GM23338 (cell line): Measurements from ENCODE around the gene TMEM120B. TPM values are rescaled to one million over a fixed set of nuclear protein-coding genes. Genes with fewer than 3 reads are reported as not detected.

Source experiments
- ATAC-seq: fragments of 200-7000 bp; cut with Tn5 transposase; 3 replicates; pipeline ENCODE4 v1.9.1; 2020
- DNase-seq: peaks from one replicate; pipeline ENCODE4 v3.0.0-alpha.2; 2015; ENCODE audit warnings: low spot score
- H2AFZ ChIP-seq: fragments of 200-600 bp; sonication (generic); 2 replicates; pipeline ENCODE4 v1.8.0; 2016; ENCODE audit warnings: antibody characterized with exemption, mild to moderate bottlenecking, moderate library complexity
- H3F3A ChIP-seq: fragments of 200-600 bp; sonication (generic); replicated peaks from 2 replicates; pipeline ENCODE4 v1.8.0; 2017; ENCODE audit warnings: antibody characterized with exemption, mixed run types, low read depth
- H3K27ac ChIP-seq: fragments of 200-600 bp; sonication (generic); 2 replicates; pipeline ENCODE4 v1.6.1; 2016; ENCODE audit warnings: low read depth
- H3K27me3 ChIP-seq: fragments of 200-600 bp; sonication (generic); 2 replicates; pipeline ENCODE4 v1.8.0; 2016; ENCODE audit warnings: mild to moderate bottlenecking, mixed run types, moderate library complexity; ENCODE audit not compliant: insufficient read depth
- H3K36me3 ChIP-seq: fragments of 200-600 bp; sonication (generic); 2 replicates; pipeline ENCODE4 v1.8.0; 2016; ENCODE audit warnings: mild to moderate bottlenecking; ENCODE audit not compliant: insufficient read depth
- H3K4me1 ChIP-seq: fragments of 200-600 bp; sonication (generic); 2 replicates; pipeline ENCODE4 v1.8.0; 2016; ENCODE audit warnings: mild to moderate bottlenecking, moderate library complexity; ENCODE audit not compliant: insufficient read depth
- H3K4me2 ChIP-seq: fragments of 200-600 bp; sonication (generic); 2 replicates; pipeline ENCODE4 v1.7.1; 2017; ENCODE audit warnings: mixed run types
- H3K4me3 ChIP-seq: fragments of 200-600 bp; sonication (generic); 2 replicates; pipeline ENCODE4 v1.6.1; 2016; ENCODE audit warnings: mixed run types
- H3K79me2 ChIP-seq: fragments of 200-600 bp; sonication (generic); replicated peaks from 2 replicates; pipeline ENCODE4 v1.8.0; 2017; ENCODE audit warnings: mild to moderate bottlenecking; ENCODE audit not compliant: insufficient read depth
- H3K9me2 ChIP-seq: fragments of 200-600 bp; sonication (generic); 2 replicates; pipeline ENCODE4 v1.8.0; 2017; ENCODE audit not compliant: insufficient read depth
- H4K20me1 ChIP-seq: fragments of 200-600 bp; sonication (generic); replicated peaks from 2 replicates; pipeline ENCODE4 v1.8.0; 2017; ENCODE audit warnings: mild to moderate bottlenecking; ENCODE audit not compliant: insufficient read depth
- H3K27ac Mint-ChIP-seq: 2 replicates; pipeline ENCODE4 v1.8.0; 2020; ENCODE audit warnings: inconsistent platforms, mild to moderate bottlenecking, moderate library complexity, mixed read lengths
- H3K27me3 Mint-ChIP-seq: 3 replicates; pipeline ENCODE4 v1.8.0; 2022; ENCODE audit warnings: low read depth, mild to moderate bottlenecking, moderate library complexity, mixed read lengths, inconsistent platforms; ENCODE audit not compliant: insufficient read depth, poor library complexity
- H3K36me3 Mint-ChIP-seq: 3 replicates; pipeline ENCODE4 v1.8.0; 2021; ENCODE audit warnings: low read depth, mild to moderate bottlenecking, inconsistent platforms, moderate library complexity, mixed read lengths
- H3K4me1 Mint-ChIP-seq: 3 replicates; pipeline ENCODE4 v1.8.0; 2020; ENCODE audit warnings: mild to moderate bottlenecking, inconsistent platforms, mixed read lengths
- H3K4me3 Mint-ChIP-seq: 3 replicates; pipeline ENCODE4 v1.8.0; 2021; ENCODE audit warnings: moderate library complexity, mild to moderate bottlenecking, inconsistent platforms, mixed read lengths
- H3K9me3 Mint-ChIP-seq: 3 replicates; pipeline ENCODE4 v1.8.0; 2020; ENCODE audit warnings: moderate library complexity, mild to moderate bottlenecking, inconsistent platforms, mixed read lengths
- EZH2 ChIP-seq: fragments of 200-600 bp; sonication (generic); IDR thresholded peaks from one replicate; pipeline ENCODE4 v1.8.0; 2017; ENCODE audit warnings: antibody characterized with exemption, mild to moderate bottlenecking, low read depth; ENCODE audit not compliant: unreplicated experiment
- EZH2phosphoT487 ChIP-seq: fragments of 200-600 bp; sonication (generic); IDR thresholded peaks from one replicate; pipeline ENCODE4 v1.8.1; 2018; ENCODE audit warnings: antibody characterized with exemption; ENCODE audit not compliant: unreplicated experiment
- STAT1 ChIP-seq: IDR thresholded peaks from one replicate; pipeline ENCODE4 v1.6.1; 2016; ENCODE audit warnings: antibody characterized with exemption; ENCODE audit not compliant: unreplicated experiment
- ZNF331 ChIP-seq: fragments of 250-450 bp; sonication (Bioruptor Pico); IDR thresholded peaks from 2 replicates; pipeline ENCODE4 v1.5.0; 2020; ENCODE audit warnings: low read depth, mild to moderate bottlenecking, moderate library complexity
- polyA plus RNA-seq: library from polyadenylated mRNA; unstranded; fragments of >200 nt; fragmentation: Nextera tagmentation; extraction: Ambion mirVana; gene quantifications from 2 replicates; pipeline ENCODE4 v1.2.1, GENCODE V29; 2016
- total RNA-seq: library from RNA; depleted of rRNA; stranded (reverse); fragments of >200 nt; shearing (Covaris generic); gene quantifications from 2 replicates; pipeline ENCODE4 v1.2.3, GENCODE V29; 2014
- TF ChIP-seq, protein P1 (sequence below): fragments of 250-450 bp; sonication (Bioruptor Pico); IDR thresholded peaks from 2 replicates; pipeline ENCODE4 v1.5.0; 2020; ENCODE audit warnings: mild to moderate bottlenecking, moderate library complexity

The TMEM120B gene
- total and polyA plus RNA-seq, 2 experiments from 2014 or later: 15.0 to 36.0 TPM

GRCh38 chr12:121770388-121770787 lies 57.8 kb downstream of the TMEM120B start:
- H3K27me3 ChIP-seq: no peaks in the 10 kb centered on the region
- H3K9me2 ChIP-seq: no peaks in the 10 kb centered on the region
- no peak overlapping the region for H2AFZ ChIP-seq
- Mint-ChIP-seq H3K27ac (peak overlapping the region; percentile 44; the same call in 1 of the 2 replicates), H3K36me3 (peaks cover 4% of the 10 kb centered on the region; the same call in 2 of the 3 replicates), H3K27me3 (no peaks in the 10 kb centered on the region), H3K4me1 (peaks cover 26% of the 10 kb centered on the region), H3K9me3 (no peaks in the 10 kb centered on the region), H3K4me3 (no peak overlapping the region; the same call in 2 of the 3 replicates)
- peaks cover 16% of the 10 kb centered on the region for H3K4me1 ChIP-seq
- H3K36me3 ChIP-seq: no peaks in the 10 kb centered on the region
- H3K4me3 ChIP-seq: no peak overlapping the region
- no peak overlapping the region; the same call in 1 of the 2 replicates for H3K27ac ChIP-seq
- no peaks in the 10 kb centered on the region for H3K79me2 ChIP-seq
- ATAC-seq (peak; percentile 4; the same call in 1 of the 3 replicates), DNase-seq (no peak)
- no peak overlapping the region for H3K4me2 ChIP-seq
- peaks cover 1% of the 10 kb centered on the region; the same call in 1 of the 2 replicates for H3F3A ChIP-seq
- no peaks in the 10 kb centered on the region for H4K20me1 ChIP-seq
- TF ChIP-seq EZH2phosphoT487 (no peak), STAT1 (no peak), EZH2 (no peak)

- Histone ChIP-seq H3K4me3 (no peak overlapping the region), H3K4me2 (no peak overlapping the region), H3F3A (peaks cover 4% of the 10 kb centered on the region; the same call in 1 of the 2 replicates), H3K4me1 (peaks cover 22% of the 10 kb centered on the region), H3K27me3 (no peaks in the 10 kb centered on the region), H3K9me2 (no peaks in the 10 kb centered on the region), H3K36me3 (no peaks in the 10 kb centered on the region), H3K79me2 (no peaks in the 10 kb centered on the region), H3K27ac (peak overlapping the region; percentile 66; the same call in 1 of the 2 replicates), H2AFZ (no peak overlapping the region), H4K20me1 (no peaks in the 10 kb centered on the region)
- peaks cover 28% of the 10 kb centered on the region for H3K4me1 Mint-ChIP-seq
- DNase-seq: no peak
- peaks cover 4% of the 10 kb centered on the region; the same call in 2 of the 3 replicates for H3K36me3 Mint-ChIP-seq
- no peak for ATAC-seq
- H3K9me3 Mint-ChIP-seq: no peaks in the 10 kb centered on the region
- no peak overlapping the region for H3K4me3 Mint-ChIP-seq
- peak overlapping the region; percentile 44; the same call in 1 of the 2 replicates for H3K27ac Mint-ChIP-seq
- H3K27me3 Mint-ChIP-seq: peaks cover under 1% of the 10 kb centered on the region
- TF ChIP-seq STAT1 (no peak), ZNF331 (CRISPR knock-in tag) (no peak)
- TF ChIP-seq, protein P1, sequence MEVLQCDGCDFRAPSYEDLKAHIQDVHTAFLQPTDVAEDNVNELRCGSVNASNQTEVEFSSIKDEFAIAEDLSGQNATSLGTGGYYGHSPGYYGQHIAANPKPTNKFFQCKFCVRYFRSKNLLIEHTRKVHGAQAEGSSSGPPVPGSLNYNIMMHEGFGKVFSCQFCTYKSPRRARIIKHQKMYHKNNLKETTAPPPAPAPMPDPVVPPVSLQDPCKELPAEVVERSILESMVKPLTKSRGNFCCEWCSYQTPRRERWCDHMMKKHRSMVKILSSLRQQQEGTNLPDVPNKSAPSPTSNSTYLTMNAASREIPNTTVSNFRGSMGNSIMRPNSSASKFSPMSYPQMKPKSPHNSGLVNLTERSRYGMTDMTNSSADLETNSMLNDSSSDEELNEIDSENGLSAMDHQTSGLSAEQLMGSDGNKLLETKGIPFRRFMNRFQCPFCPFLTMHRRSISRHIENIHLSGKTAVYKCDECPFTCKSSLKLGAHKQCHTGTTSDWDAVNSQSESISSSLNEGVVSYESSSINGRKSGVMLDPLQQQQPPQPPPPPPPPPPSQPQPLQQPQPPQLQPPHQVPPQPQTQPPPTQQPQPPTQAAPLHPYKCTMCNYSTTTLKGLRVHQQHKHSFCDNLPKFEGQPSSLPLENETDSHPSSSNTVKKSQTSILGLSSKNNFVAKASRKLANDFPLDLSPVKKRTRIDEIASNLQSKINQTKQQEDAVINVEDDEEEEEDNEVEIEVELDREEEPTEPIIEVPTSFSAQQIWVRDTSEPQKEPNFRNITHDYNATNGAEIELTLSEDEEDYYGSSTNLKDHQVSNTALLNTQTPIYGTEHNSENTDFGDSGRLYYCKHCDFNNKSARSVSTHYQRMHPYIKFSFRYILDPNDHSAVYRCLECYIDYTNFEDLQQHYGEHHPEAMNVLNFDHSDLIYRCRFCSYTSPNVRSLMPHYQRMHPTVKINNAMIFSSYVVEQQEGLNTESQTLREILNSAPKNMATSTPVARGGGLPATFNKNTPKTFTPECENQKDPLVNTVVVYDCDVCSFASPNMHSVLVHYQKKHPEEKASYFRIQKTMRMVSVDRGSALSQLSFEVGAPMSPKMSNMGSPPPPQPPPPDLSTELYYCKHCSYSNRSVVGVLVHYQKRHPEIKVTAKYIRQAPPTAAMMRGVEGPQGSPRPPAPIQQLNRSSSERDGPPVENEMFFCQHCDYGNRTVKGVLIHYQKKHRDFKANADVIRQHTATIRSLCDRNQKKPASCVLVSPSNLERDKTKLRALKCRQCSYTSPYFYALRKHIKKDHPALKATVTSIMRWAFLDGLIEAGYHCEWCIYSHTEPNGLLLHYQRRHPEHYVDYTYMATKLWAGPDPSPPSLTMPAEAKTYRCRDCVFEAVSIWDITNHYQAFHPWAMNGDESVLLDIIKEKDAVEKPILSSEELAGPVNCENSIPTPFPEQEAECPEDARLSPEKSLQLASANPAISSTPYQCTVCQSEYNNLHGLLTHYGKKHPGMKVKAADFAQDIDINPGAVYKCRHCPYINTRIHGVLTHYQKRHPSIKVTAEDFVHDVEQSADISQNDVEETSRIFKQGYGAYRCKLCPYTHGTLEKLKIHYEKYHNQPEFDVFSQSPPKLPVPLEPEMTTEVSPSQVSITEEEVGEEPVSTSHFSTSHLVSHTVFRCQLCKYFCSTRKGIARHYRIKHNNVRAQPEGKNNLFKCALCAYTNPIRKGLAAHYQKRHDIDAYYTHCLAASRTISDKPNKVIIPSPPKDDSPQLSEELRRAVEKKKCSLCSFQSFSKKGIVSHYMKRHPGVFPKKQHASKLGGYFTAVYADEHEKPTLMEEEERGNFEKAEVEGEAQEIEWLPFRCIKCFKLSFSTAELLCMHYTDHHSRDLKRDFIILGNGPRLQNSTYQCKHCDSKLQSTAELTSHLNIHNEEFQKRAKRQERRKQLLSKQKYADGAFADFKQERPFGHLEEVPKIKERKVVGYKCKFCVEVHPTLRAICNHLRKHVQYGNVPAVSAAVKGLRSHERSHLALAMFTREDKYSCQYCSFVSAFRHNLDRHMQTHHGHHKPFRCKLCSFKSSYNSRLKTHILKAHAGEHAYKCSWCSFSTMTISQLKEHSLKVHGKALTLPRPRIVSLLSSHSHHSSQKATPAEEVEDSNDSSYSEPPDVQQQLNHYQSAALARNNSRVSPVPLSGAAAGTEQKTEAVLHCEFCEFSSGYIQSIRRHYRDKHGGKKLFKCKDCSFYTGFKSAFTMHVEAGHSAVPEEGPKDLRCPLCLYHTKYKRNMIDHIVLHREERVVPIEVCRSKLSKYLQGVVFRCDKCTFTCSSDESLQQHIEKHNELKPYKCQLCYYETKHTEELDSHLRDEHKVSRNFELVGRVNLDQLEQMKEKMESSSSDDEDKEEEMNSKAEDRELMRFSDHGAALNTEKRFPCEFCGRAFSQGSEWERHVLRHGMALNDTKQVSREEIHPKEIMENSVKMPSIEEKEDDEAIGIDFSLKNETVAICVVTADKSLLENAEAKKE: no peak
These were observed 58.5 kb downstream of the TMEM120B start for GRCh38 chr12:121770813-121771625.
